ENCODE results near the gene PAF1.
"Not testable (repeated sequence)": the region's sequence is repeated elsewhere in the genome, so short reads cannot be mapped to it uniquely, and the experiment has no call there.

The PAF1 gene

DNA sequence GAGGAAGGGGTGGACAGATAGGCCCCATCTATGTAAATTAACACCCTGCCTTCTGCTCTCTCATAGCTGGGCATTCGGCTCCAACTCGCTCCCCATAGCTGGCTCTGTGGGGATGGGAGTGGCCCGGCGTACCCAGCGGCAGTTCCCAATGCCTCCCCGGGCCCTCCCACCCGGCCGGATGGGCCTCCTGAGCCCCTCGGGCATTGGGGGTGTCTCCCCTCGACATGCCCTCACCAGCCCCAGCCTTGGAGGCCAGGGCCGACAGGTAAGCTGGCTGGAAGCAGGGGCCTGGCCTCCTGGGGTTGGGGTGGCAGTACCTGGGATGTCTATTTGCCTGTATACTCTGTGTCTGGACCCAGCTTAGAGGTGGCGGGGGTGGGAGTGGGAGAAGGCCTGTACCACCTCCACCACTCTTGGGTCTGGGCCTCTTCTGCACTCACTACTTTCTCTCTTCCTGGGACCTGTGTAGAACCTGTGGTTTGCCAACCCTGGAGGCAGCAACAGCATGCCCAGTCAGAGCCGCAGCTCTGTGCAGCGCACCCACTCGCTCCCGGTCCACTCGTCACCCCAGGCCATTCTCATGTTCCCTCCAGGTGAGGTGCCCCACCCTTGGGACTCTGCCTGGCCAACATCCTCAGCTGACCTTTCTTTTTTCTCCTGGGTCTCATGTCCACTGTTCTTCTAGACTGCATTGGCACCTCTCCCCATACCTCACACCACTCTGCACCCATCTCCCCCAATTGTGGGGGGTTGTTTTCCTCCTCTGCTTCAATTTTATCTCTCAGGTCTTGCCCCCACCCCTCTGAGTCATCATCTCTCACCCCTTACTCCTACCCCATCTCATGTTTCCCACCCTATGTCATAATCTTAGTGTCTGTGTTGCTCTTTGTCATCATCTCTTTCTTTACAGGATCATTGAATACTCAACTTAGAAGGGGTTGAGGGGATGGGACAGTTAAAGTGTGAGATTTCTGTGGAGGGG lies 10.1 kb downstream of the PAF1 start:
- DNase-seq, result no peak

DNA sequence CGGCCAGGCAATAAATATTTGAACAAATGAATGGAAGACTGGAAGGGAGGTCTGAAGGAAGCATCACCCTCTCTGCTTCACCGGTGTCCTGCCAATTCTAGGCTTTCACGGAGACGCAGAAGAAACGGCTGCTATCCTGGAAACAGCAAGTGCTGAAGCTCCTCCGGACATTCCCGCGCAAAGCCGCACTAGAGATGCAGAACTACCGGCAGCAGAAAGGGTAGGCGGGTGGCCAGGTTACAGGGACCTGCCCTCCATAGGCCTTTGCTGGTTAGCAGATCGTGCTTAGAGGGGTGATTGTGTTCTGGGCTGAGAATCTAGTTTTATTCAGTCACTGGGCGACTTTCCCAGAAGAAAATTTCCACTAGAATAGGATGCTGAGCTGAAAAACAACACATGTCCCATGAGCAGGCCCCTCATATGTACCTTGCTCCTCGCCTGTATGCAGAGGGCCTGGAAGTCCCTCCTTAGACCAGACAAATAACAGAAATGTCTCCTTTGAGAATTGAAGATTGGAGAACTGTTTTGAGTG lies 11.0 kb downstream of the PAF1 start:
- DNase-seq, result no peak

DNA sequence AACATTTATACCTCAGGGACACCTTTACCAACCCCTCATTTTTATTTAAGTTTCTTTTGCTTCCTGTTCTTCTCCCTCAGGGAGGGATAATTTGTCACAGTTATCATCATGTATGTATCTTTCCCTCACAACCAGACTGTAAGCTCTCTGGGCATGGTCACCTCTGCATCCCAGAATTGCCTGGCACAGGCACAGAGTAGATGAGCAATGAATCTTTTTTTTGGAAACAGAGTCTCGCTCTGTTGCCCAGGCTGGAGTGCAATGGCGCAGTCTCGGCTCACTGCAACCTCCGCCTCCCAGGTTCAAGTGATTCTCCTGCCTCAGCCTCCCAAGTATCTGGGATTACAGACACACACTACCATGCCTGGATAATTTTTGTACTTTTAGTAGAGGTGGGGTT lies 11.5 kb downstream of the PAF1 start:
- not testable (repeated sequence) for DNase-seq

DNA sequence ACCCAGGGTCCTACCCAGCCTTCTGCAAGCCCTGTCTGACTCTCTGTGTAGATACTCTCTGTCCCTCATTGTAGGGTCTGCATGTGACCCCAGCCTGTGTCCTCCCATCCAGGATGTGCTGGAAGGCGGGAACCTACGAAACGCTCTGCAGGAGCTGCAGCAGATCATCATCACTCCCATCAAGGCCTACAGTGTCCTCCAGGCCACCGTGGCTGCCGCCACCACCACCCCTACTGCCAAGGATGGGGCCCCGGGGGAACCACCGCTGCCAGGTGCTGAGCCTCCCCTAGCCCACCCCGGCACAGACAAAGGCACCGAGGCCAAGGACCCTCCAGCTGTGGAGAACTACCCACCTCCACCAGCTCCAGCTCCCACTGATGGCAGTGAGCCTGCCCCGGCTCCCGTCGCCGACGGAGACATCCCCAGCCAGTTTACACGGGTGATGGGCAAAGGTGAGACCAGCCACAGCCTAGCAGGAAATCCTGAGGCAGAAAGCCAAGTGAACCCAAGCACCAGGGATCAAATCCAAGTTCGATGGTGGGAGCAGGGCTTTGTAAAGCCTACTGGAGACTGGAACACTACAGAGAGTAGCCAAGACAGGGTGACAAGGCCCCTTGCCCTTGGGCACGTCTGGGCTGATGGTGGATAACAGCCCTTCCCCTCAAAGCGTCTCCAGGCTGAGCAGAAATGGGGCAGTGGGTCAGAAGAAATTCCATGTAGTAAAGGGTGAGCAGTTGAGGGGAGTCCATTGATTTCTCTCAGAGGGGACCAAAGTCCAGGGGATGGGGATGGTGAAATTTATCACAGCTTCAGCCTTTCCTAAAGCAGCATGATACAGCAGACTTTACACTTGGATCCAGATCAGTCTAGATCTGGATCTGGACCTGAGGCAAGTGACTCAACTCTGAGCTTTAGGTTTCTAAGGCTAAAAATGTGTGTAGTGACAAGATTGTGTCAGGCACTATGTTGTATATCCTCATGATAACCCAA lies 13.2 kb downstream of the PAF1 start:
- no peak for DNase-seq

DNA sequence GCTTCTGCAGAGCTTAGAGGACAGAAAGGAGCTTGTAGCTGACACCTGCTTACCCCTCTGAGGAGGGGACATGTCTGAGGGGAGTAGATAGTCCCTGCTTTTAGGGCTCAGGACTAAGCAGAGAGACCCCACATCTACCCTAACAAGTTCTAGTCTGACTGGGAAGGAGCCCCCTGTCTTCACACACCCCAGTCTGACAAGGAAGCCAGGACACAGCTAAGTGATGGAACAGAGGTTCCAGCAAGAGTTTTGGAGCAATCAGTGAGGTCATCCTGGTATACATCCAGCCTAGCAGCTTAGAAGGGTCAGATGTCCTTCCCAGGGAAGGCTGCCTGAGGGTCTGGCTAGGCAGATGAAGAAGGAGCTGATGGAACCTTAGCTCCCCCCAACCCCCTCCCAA lies 15.0 kb downstream of the PAF1 start:
- no peak for DNase-seq

DNA sequence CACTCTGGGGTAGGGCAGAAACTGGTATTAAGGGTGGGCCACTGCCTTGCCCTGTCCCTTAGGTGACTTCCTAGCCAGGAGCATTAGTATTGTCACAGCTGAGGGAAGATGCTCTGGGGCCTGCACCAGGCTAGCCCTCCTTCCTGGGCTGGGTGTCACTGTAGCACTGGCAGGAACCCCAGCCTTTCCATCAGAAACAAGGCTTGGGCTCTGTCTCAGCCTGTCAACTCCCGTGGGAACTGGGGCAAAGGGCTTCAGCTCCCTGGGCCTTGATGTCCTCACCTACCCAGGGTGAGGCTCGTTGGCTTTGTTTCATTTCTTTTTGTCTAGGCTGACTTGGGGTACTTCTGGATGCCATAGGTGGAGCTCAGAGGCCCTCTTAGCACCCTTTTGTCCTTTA lies 18.0 kb downstream of the PAF1 start:
- DNase-seq, result no peak

DNA sequence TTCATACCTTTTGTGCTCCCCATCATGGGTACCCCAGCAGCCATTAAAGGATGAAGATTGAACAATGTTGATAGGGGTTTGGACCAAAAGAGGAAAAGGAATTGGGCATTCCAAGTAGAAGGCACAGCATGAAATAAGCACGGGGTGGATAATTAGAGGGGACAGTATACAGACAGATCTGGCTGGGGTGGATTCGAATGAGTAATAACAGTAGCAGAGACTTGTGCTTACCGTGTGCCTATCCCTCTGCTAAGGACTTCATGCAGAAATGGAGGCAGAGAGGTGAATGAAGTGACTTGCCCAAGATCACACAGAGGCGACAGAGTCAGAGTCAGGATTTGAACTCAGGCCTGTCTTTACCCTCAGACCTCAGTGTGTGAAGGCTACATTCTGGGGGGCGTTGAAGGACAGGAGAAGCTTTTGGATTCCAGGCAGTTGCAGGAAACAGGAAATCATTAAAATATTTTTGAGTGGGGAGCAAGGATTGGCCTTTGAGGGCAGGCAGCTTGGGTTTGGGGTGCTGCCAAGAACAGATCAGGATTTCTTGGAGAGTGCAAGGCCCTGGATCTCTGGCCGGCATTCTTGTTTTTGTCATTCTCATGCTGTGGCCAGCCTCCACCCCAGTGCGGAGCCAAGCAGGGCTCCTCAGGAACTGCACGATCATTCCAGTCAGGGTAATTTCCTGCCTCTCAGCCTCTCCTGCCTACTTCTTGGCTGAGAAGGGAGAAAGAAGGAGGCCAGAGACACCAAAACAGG lies 18.7 kb downstream of the PAF1 start:
- DNase-seq, result no peak

DNA sequence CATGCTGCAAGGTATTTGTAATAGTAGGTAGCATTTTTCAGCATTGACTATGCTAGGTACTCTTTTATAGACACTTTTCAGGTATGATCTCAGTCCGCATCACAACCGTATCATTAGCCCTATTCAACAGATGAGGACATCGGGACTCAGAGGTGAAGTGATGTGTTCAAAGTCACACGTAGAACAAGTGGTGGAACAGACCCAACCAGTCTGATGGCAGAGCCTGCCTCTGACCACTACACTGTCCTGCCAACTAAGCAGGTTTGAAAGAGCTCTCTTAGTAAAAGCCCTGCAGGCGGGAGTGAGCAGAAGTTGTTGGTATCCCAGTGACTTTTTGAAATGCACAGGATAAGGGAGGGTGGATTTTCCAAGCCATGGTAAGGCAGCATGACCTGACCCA lies 20.2 kb downstream of the PAF1 start:
- DNase-seq, result no peak

DNA sequence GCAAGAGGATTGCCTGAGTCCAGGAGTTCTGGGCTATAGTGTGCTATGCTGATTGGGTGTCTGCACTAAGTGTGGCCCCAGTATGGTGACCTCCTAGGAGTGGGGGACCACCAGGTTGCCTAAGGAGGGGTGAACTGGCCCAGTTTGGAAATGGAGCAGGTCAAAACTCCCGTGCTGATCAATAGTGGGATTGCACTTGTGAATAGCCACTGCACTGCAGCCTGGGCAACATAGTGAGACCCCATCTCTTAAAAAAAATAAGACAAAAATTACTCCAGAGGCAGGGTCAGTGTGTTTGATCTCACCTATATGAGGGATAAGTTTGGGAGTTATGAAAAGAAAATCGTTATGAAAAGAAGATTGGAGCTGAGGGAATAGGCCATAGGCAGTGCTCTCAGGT lies 21.7 kb downstream of the PAF1 start:
- DNase-seq, result no peak

DNA sequence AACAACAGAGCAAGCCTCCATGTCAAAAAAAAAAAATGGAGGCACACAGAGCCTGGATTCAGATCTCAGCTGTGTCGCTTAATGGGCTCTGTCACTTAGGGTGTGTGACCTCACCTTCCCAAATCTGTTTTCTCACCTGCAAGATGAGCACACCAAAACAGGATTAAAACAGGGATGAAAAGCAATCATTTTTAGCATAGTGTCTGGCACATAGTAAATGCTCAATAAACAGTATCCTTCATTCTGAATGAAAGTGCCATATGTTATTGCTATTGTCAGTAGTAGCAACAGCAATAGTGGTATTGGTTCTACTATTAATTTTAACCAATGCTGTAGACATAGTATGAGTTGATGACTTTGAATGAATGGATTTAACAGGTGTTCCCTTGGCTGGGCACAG lies 25.4 kb downstream of the PAF1 start:
- no peak for DNase-seq

DNA sequence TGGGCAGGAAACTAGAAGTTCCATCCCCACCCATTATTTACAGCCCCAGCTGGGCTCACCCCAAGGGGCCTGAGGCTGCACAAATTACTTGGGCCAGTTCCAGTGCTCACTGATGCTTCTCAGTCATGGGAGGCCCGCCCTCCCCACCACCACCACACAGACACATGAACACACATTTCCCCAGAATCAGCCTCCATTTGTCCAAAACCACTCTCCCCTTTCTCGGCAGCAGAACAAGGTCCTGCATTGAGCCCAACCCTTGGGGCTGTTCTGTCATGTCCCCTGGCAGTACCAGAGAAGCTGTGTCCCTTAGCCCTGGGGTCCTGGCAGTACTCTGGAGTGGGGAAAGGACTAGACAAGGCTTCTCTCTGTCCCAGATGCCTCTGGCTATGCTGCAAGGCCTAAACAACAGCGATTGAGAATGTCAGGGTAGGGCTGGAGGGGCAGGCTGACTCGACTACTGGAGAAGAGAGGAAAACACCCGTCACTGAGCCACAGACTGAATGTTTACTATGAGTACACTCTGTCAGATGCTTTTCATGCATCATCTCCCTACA lies 26.9 kb downstream of the PAF1 start:
- no peak for DNase-seq

DNA sequence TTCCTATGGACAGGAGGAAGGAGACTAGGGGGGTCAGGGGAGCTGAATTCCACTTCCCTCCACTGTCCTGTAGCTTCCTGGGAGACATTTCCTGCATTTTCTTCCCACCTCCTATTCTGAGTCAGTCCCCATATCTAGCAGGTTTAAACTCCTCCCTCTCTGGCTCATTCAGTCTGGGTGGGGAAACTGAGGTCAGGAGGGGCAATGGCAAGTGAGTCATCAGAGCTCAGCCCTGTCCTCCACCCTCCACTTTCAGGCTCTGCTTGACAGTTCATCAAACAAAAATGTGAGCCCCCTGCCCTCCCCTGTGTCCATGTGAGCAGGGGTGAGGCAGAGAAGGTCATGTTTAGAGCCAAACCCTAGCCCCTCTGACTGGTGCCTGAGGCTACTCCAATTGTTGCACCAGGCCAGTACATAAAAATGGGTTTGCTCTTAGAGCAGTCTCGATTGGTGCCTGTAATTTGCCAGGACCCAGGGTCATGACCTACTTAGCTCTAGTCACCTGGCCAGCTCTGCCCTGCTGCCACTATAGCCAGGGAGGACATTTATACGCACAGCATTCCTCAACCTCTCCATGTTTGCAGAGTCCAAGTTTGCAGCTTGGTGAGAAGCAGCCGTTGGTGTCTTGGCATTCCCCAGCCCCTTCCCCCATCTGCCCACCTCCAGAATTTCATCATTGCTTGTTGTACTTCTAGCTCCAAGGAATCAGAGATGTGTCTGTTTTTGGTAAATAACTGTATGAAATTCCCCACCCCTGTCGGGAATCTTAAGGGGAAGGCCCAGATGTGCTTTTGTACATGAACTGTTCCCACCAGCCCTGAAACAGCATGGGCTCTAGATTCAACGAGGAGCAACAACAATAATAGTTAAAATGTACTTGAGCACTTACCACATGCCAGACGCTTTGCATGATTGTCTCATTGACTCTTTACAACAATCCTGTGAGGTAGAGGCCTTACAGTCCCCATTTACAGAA lies 27.9 kb downstream of the PAF1 start:
- no peak for DNase-seq

DNA sequence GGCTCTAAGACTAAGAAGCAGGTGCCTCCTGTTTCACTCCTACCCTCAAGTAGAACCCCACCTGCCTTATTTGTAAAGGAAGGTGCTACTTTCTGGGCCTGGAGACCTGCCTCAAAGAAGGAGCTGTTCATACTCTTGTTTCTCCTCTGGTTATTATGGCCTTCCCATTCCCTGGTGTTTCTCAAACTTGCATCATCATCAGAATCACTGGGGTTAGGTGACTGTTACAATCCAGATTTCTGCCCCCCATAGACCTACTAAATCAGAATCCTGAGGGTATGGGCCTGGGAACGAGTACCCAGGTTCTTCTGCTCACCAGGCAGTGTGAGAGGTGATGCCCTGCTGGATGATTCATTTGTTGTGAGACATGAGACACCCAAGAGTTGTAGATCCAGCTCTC lies 30.3 kb downstream of the PAF1 start:
- no peak for DNase-seq

DNA sequence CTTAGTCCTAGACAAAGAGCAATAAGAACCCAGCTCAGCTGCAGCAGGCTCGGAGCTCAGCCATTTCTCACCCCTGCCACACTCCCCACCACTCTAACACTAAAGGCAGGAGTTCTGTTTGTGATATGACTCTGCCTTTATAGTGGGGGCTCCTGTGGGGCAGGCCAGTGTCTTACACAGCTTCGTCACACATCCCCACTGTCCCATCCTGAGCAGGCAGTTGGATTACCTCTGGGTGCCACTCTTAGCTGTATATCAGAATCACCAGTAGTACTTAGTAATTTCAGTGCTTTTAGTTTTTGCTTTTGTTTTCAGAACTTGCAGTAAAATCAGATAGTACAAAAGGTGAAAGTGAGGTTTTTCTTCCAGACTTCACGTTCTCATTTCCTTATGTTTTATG lies 31.9 kb downstream of the PAF1 start:
- no peak for DNase-seq

DNA sequence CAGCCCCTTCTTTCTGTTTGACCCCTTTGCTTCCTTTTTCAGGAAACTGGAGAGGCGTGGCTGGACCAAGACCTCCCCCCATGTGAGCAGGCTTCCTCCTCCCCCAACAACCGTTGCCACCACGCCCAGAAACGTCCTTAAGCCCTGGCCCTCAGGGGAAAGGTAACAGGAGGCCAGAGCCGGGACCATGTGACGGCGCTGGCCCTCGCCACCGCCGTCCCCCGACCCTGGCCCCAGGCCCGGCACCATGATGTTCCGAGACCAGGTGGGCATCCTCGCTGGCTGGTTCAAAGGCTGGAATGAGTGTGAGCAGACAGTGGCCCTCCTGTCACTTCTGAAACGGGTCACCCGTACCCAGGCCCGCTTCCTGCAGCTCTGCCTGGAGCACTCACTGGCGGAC lies 34.3 kb downstream of the PAF1 start:
- no peak for DNase-seq

DNA sequence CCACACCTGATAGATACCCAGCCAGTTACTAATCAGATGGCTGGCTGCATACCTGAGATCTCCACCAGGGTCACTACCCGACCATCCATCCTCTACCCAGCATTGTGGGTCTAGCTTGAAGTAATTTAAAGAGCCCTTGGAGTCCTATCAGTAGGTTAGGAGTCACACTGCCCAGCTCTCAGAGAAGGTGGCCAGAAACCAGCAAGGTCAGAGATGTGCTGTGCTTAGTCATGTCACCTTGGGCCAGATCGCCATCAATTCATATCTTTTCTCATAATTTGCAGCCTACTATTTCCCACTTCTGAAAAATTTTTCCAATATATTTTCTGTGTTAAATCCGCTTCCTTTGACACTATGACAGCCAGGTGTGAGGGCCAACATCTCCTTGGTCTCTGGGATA lies 34.8 kb downstream of the PAF1 start:
- no peak for DNase-seq

DNA sequence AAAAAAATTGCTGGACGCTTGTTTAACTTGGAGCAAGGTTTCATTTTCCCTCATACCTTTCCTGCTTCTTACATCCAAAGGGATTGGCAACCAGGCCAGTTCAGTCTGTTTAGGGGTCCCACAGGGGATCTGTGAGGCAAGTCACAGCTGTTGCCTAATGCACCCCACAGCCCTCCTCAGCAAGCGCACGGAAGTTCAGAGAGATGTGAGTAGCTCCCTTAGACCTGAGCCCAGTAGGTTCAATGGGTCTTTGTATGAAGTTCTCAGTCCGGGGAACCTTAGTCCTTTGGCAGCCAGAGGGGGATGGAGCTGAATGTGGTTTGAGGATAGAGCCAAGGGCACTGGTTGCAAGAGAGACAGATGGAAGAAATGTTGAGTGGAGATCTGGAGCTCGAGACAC lies 35.7 kb downstream of the PAF1 start:
- no peak for DNase-seq

DNA sequence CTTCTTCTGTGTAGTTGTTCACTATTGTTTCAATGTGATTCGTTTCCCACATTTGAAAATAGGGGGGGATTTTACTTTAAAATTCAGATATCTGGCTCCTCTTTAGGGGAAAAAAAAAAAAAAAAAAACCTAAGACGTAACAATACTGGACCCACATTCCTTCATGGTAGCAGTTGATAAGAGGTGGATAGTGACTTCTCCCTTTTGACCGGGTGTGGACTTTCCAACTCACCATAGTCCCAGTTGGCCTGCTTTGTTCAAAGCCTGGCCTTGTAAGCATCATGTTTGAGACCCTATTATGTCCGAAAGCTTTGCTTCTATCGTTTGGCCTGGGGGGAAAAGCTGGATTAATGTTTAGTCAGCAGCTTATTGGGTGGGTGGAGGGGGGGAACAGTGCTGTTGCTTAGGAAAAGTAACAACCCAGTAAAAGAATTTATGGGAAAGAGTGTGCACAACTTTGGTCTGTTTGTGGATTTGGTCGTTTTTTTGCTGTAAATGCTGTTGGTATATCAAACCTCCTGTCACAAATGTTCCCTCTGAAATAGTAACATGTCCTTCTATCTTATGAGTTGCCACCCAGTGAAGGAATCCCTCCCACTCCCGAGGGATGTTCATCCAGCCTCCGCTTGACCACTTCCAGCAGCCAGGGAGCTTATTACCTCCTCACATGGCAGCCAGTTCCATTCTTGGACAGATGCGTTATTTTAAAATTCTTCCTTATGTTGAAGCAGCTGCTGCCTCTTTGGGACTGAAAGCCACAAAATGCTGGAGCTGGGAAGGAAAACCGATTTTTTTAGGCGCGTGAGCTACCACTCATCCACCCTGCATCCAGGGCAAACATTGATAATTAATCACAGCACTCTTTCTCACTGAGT lies 38.3 kb downstream of the PAF1 start:
- DNase-seq, result no peak

DNA sequence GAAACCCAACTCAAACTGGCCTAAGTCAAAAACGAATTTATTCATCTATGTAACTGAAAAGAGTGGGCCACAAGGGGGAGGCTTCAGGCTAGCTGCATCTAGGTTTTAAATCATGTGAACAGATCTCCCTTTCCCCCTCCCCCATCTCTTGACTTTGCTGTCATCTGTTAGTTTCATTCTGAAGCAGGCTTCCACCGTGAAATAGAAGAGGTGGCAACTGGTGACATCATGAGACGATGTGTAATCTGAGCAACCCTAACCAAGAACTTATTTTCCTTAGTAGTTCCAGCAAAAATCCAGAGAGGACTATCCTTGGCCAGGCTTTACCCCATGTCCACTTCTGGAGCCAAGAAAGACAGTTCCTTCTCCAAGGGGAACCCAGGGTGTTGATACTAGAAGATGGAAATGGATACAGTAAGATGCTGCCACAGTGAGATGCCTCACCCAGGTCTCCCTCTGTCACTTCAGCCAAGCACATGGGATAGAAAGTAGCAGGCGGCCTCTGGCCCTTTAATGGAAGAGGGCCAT lies 39.3 kb downstream of the PAF1 start:
- no peak for DNase-seq

DNA sequence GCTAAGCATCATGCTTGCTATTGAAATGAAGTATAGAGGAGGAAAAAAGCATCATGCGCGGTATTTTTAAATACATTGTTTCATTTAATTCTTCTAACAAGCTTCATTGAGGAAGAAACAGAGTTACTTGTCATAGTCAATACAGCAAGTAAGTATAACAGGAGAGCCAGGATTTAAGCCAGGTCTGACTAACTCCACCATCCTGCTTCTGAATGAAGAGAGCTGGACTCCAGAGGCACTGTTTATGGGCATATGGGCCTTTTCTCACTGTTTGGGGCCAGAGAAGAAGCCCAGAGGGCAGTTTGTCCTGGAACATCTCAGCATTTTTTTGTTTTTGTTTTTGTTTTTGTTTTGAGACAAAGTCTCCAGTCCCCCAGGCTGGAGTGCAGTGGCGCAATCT lies 40.8 kb downstream of the PAF1 start:
- no peak for DNase-seq
